Activated CD8-positive, alpha-beta memory T cell treated with anti-CD3 and anti-CD28 coated beads, Interleukin-2, amount 50 U/mL, for 24 hours (primary cell): ENCODE results near the gene CADM4.

Experiments
- DNase-seq: peaks from one replicate; pipeline ENCODE4 v3.0.0-alpha.2; 2020; ENCODE audit errors: extremely low read depth

CADM4 gene

DNA sequence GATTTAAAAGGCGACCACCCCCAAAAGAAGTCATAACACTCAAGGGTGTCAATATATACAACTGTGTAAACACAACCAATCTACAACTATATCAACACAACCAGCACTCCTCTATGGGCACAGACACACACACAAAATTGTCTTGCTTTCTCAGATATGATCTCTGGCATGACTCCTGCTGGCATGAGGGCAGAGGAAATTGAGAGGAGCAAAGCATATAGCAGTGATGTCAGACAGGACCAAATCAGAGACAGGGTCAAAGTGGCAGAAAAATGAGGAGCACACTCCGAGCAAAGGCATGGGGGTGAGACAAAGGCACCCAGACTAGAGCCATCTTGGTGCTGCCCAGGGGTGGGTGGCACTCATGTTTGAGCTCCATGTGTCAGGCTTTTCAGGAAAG lies 53.3 kb downstream of the CADM4 start:
- DNase-seq = no peak

DNA sequence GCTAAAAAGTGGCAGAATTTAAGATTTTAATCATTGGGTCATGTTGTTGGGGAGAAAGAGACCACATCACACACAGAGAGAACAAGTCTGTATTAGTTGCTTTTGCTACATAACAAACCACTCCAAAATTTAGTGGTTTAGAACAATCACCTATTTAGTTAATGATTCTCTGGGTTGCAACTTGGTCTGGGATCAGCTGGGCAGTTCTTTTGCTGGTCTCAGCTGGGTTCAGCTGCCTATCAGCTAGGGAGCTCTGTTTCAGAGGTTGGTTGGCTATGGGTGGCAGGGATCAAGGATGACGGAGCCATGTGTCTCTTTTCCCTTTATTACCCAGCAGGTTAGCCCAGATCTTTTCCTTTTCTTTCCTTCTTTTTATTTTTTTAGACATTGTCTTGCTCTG lies 55.2 kb downstream of the CADM4 start:
- no peak for DNase-seq

DNA sequence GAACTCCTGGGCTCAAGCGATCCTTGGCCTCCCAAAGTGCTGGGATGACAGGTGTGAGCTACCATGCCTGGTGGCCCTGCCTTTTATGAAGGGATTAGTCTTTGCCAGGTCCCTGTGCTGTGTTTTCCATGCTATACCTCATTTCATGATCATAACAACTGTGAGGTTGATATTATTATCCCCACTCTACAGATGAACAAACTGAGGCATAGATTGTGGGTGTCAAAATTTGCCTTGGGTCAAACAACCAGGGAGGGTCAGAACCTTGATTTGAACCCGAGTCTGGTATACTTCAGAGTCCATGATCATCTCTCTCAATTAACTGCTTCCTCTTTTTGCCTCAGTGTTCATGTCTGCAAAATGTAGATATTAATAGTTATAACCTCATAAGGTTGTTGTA lies 57.2 kb downstream of the CADM4 start:
- DNase-seq = no peak

DNA sequence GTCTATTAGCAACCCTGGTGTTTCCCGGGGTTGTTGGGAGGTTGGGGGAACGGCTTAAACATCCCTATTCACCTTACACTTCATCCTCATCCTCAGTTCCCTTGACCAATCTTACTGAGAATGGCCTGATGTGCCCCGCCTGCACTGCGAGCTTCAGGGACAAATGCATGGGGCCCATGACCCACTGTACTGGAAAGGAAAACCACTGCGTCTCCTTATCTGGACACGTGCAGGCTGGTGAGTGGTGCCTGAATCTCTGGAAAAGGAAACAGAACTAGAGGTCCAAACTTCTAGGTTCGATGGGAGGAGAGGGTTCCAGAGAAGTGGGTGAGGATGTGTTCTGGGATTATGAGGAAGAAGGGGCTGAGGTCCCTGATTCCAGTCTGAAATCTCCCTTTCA lies 58.2 kb downstream of the CADM4 start:
- DNase-seq = no peak

DNA sequence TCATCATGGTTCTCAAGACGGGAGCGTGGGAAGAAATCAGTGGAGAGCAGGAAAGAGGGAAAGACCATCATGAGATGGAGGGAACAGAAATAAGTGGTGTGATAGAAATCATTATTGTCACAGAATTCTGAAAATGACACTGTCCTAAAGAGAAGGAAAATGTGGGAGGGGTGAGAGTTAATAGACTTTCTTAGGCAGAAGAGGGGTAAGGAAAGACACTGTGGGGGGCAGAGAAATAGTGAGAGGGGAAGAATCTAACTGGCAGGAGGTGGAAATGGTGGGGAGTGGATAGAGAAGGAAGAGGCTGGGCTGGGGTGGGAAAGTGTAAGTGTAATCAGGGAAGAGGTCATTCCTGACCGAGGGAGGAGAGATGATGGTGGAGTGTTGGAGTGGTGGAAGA lies 60.9 kb downstream of the CADM4 start:
- no peak for DNase-seq

DNA sequence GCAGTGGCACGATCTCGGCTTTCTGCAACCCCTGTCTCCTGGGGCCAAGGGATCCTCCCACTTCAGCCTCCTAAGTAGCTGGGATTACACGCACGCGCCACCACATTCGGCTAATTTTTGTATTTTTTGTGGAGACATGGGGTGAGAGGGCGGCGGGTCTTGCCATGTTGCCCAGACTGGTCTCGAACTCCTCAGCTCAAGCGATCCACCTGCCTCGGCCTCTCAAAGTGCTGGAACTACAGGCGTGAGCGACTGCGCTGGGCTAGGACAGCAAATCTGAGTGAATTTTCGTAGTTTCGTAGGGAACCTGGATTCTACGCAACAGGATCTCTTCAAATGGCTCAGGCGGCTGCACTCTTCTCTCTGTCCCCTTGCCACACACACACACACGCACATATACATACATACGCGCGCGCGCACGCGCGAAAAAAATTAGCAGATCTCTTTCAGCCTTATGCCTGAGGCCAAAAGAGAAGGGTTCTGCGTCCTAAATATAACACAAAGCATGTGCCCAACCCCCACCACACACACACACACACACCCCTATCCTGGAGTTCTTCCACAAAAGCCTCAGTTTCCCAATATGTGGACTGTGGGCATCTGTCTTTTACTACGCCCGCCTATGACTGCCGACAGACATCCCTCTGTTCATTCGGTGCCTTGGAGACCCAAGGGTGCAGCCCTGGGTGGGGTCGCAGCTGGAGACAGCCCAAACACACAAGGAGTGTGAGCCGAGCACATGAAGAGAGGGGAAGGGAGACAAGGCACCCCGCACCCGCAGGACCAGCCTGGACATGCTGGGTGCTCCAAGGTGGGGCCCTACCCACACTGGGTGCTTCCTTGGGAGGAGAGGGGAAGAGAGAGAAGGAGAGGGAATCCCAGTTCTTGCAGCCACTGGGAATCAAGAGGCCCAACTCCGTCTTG lies 63.4 kb downstream of the CADM4 start:
- no peak for DNase-seq

DNA sequence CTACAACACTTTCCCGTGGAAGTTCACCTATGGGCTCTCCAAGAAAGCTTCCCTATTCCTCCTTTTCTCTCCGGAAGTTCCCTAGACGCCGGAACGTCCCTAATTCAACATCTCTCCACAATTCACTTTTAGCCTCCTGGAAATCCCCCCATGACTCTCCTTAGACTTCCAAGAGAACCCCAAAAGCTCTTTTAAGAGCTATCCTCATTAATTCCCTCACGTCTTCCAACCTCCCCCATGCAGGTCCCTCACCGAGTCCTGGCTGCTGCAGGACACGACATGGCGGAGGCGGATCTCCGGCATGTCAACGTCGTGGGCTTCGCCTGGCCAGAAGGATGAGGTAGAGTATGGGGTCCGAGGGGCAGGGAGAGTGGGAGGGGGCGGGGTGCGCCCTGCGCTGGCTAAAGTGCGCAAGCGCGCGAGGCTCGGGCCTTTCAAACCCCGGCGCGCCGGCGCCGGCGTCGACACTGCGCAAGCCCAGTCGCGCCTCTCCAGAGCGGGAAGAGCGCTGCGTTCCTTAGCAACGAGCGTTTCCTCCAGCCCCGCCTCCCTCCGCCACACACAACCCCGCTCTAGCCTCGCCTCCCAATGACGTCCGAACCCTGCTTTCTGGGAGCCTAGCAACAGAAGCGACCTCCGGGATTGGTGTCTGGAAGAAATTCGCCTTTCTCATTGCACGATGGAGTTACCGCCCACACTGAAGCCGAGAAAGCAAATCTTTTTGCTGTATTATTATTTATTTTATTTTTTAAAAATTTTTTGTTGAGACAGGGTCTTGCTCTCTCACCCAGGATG lies 64.3 kb downstream of the CADM4 start, which contains the start of the genes PINLYP and XRCC1:
TSS of gene PINLYP (plus strand) at position 646 of the 795 bp plus-strand sequence. CDS start 1,391 bp downstream, outside the sequence.
TSS of gene XRCC1 (minus strand) at position 372 of the 795 bp plus-strand sequence. CDS start at position 303, 69 bp downstream.
- DNase-seq = peak; percentile 91

DNA sequence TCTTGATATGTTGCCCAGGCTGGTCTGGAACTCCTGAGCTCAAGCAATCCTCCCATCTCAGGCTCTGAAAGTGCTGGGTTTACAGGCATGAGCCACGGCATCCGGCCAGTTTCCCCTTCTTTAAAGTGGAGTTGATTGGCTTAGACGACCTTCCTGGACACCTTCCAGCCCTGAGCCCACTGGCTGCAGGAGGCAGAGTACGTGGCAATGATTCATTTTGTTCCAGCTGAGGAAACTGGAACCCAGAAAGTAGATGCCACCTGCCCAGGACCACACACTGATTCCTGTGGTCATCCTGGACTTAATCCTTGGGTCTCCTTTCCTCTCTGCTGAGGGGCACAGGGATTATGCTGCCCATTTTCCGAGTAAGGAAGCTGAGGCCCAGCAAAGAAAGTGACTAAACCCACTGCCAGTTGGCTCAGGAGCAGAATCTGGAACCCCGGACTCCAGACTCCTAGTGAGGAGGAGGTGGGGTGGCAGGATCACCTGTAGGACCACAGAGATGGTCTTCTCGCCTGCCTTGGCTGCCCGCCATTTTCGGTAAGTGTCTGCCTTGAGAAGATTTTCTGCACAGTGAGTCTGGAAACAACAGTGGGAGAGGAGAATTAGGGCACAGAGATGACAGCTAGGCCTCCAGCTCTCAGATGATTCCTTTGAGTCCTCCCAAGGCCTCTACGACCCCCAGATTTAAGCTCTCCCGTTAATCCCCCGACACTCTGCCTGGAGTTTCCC lies 65.1 kb downstream of the CADM4 start:
- DNase-seq = no peak
